Osteoblast (primary cell): ENCODE data around the gene ANO10. TPM values are rescaled to one million over a fixed set of nuclear protein-coding genes. Genes with fewer than 3 reads are reported as not detected.

ENCODE experiments used
- DNase-seq: peaks from one replicate; pipeline ENCODE4 v3.0.0; 2011; ENCODE audit warnings: low spot score, mixed read lengths; ENCODE audit not compliant: insufficient read length; ENCODE audit errors: missing footprints
- H2AFZ ChIP-seq: 2 replicates; pipeline ENCODE4 v1.6.0; 2011; ENCODE audit warnings: mild to moderate bottlenecking, low read length
- H3K27ac ChIP-seq: 2 replicates; pipeline ENCODE4 v1.5.1; 2011; ENCODE audit warnings: mild to moderate bottlenecking, low read depth, low read length, moderate library complexity
- H3K27me3 ChIP-seq: 2 replicates; pipeline ENCODE4 v1.6.0; 2012; ENCODE audit warnings: mild to moderate bottlenecking, control low read depth, inconsistent platforms, low read length, moderate library complexity; ENCODE audit not compliant: insufficient read depth
- H3K36me3 ChIP-seq: 2 replicates; pipeline ENCODE4 v1.5.1; 2011; ENCODE audit warnings: mild to moderate bottlenecking, low read length, control low read depth, moderate library complexity; ENCODE audit not compliant: insufficient read depth
- H3K4me1 ChIP-seq: 2 replicates; pipeline ENCODE4 v1.5.1; 2011; ENCODE audit warnings: mild to moderate bottlenecking, low read length, control low read depth, moderate library complexity; ENCODE audit not compliant: insufficient read depth
- H3K4me2 ChIP-seq: 2 replicates; pipeline ENCODE4 v1.6.0; 2011; ENCODE audit warnings: mild to moderate bottlenecking, low read length; ENCODE audit not compliant: insufficient read depth
- H3K4me3 ChIP-seq: fragments of 200-600 bp; sonication (generic); 3 replicates; pipeline ENCODE4 v1.5.1; 2012; ENCODE audit warnings: mild to moderate bottlenecking, low read length, inconsistent platforms; ENCODE audit not compliant: insufficient read depth
- H3K79me2 ChIP-seq: 2 replicates; pipeline ENCODE4 v1.6.0; 2012; ENCODE audit warnings: mild to moderate bottlenecking, low read length, control low read depth, inconsistent platforms; ENCODE audit not compliant: insufficient read depth
- H3K9me3 ChIP-seq: 2 replicates; pipeline ENCODE4 v1.5.1; 2011; ENCODE audit warnings: low read depth, low read length, control low read depth
- H4K20me1 ChIP-seq: 2 replicates; pipeline ENCODE4 v1.6.0; 2012; ENCODE audit warnings: mild to moderate bottlenecking, low read length, control low read depth; ENCODE audit not compliant: insufficient read depth
- CTCF ChIP-seq: IDR thresholded peaks from 2 replicates; pipeline ENCODE4 v1.5.1; 2011; ENCODE audit warnings: mild to moderate bottlenecking, low read depth, low read length, moderate library complexity; ENCODE audit errors: extremely low read depth
- total RNA-seq: library from RNA; depleted of rRNA; stranded (reverse); fragments of >200 nt; gene quantifications from 2 replicates; pipeline ENCODE4 v1.2.3, GENCODE V29; 2012

Gene ANO10
- total RNA-seq, 1 donor = 55.7 TPM

DNA sequence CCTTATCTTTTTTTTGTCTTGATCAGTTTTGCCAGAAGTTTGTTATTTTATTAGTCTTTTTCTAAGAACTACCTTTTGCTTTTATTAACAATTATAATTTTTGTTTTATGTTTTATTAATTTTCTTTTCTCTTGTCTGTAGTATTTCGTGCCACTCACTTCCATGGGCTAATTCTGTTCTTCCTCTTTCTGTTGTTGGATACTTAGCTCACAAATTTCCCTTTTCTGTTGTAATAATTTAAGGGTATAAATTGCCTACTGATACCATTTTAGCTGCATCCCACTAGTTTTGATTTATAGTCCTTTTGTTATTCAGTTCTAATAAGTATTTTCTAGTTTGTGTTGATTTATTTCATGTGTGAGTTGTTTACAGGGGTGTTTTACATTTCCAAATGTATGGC is 286.8 kb downstream of the ANO10 start:
- Histone ChIP-seq H3K36me3 (peaks cover 21% of the 10 kb centered on the region), H3K4me1 (no peaks in the 10 kb centered on the region), H3K79me2 (peaks cover 12% of the 10 kb centered on the region), H3K9me3 (peaks cover 13% of the 10 kb centered on the region), H3K4me2 (no peak overlapping the region), H3K27ac (no peak overlapping the region), H4K20me1 (peaks cover 12% of the 10 kb centered on the region), H3K4me3 (no peak overlapping the region), H2AFZ (no peak overlapping the region), H3K27me3 (no peaks in the 10 kb centered on the region)
- no peak for DNase-seq
- TF ChIP-seq CTCF = no peak

DNA sequence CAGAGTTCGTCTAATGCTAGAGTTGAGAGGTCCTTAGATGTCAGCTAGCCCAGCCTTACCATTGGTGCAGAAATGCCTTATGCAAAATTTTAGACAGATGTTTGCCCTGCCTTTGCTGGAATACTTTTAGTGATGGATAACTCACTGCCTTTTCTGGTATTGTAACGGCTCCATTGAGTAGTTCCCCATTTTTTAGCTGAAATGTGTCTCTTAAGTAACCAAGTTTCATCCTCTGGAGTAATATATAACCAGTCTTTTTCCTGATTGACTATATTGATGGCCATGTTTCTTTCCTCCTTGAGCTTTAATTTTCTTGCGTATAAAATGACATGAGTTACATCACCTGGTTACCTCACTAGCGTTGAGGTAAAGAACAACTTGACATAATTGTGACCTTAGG is 290.4 kb downstream of the ANO10 start:
- Histone ChIP-seq H3K4me2 (no peak overlapping the region), H2AFZ (no peak overlapping the region), H3K27ac (no peak overlapping the region), H3K79me2 (peaks cover 22% of the 10 kb centered on the region), H3K27me3 (no peaks in the 10 kb centered on the region), H4K20me1 (peaks cover 12% of the 10 kb centered on the region), H3K4me1 (no peaks in the 10 kb centered on the region), H3K4me3 (no peak overlapping the region), H3K9me3 (no peaks in the 10 kb centered on the region), H3K36me3 (peaks cover 6% of the 10 kb centered on the region)
- no peak for DNase-seq
- no peak for TF ChIP-seq CTCF

DNA sequence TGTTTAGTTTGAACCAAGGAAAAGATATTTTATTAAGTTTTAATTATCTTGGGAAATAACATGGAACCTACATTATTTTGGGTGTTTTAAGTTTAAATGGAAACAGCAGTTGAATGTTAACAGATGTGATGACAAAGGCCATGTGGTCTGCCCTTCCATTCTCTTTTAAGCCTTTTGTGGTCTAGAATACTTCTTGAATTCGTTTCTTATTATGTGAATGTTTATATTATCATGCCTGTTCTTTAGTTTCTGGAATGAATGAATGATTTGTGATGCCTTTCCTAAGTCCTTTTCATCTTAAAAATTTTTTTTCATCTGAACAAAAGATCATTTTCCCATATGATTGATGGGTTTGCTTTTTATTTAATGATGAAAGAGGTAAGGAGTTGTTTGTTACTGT is 290.8 kb downstream of the ANO10 start:
- Histone ChIP-seq H3K27me3 (no peaks in the 10 kb centered on the region), H4K20me1 (peaks cover 12% of the 10 kb centered on the region), H3K4me1 (no peaks in the 10 kb centered on the region), H3K4me2 (no peak overlapping the region), H2AFZ (no peak overlapping the region), H3K9me3 (no peaks in the 10 kb centered on the region), H3K79me2 (peaks cover 26% of the 10 kb centered on the region), H3K4me3 (no peak overlapping the region), H3K36me3 (peaks cover 4% of the 10 kb centered on the region), H3K27ac (no peak overlapping the region)
- no peak for DNase-seq
- no peak for TF ChIP-seq CTCF

- Histone ChIP-seq H3K27ac (no peak overlapping the region), H3K4me2 (no peak overlapping the region), H3K9me3 (no peaks in the 10 kb centered on the region), H2AFZ (no peak overlapping the region), H4K20me1 (peaks cover 12% of the 10 kb centered on the region), H3K36me3 (no peaks in the 10 kb centered on the region), H3K4me1 (no peaks in the 10 kb centered on the region), H3K79me2 (peaks cover 30% of the 10 kb centered on the region), H3K4me3 (no peak overlapping the region), H3K27me3 (no peaks in the 10 kb centered on the region)
- no peak for TF ChIP-seq CTCF
- DNase-seq = no peak
Observed at GRCh38 chr3:43328653-43329052, 293.2 kb downstream of the ANO10 start.
